Lower leg skin (tissue), 3 donors: ENCODE results near the gene MME.

ENCODE experiments used
- POLR2A ChIP-seq, 2 donors: fragments of 450-650 bp; IDR thresholded peaks; one replicate each; pipeline ENCODE4 v1.6.1; 2016 to 2017; ENCODE audit warnings: antibody characterized with exemption in 2 of 2, mild to moderate bottlenecking in 1 of 2, moderate library complexity in 1 of 2
- TF ChIP-seq, protein P1 (sequence below), 3 donors: fragments of 450-650 bp; IDR thresholded peaks; one replicate each; pipeline ENCODE4 v1.5.1; 2016; ENCODE audit warnings: antibody characterized with exemption in 3 of 3, mild to moderate bottlenecking in 3 of 3, moderate library complexity in 2 of 3

DNA sequence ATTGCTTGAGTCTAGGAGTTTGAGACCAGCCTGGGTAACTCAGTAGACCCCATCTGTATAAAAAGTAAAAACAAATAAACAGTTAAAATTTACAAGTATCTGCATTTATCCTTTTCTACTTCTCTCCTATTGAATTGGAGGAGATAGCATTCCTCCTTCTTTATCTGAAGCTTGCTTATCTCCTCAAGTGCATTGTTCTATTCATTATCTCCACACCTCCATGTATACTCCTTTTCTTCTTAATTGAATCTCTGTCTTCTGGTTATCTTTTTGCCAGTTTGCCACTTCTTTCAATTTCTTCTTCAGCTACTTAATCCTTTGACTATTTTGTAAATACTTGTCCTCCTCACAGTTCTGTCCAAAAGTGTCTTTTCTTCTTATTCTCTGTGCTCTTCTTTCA is 124.7 kb downstream of the MME start:
- TF ChIP-seq, protein P1, sequence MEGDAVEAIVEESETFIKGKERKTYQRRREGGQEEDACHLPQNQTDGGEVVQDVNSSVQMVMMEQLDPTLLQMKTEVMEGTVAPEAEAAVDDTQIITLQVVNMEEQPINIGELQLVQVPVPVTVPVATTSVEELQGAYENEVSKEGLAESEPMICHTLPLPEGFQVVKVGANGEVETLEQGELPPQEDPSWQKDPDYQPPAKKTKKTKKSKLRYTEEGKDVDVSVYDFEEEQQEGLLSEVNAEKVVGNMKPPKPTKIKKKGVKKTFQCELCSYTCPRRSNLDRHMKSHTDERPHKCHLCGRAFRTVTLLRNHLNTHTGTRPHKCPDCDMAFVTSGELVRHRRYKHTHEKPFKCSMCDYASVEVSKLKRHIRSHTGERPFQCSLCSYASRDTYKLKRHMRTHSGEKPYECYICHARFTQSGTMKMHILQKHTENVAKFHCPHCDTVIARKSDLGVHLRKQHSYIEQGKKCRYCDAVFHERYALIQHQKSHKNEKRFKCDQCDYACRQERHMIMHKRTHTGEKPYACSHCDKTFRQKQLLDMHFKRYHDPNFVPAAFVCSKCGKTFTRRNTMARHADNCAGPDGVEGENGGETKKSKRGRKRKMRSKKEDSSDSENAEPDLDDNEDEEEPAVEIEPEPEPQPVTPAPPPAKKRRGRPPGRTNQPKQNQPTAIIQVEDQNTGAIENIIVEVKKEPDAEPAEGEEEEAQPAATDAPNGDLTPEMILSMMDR (IDR thresholded peaks at IDR 0.05): no peak
- no peak for TF ChIP-seq POLR2A (IDR thresholded peaks at IDR 0.05)
